ENCODE measurements around the gene SP2. TPM values are rescaled to one million over a fixed set of nuclear protein-coding genes. Genes with fewer than 3 reads are reported as not detected.

Gene SP2
- total and polyA plus RNA-seq, 2 of the 8 experiments (the other 6 are each of a cell fraction or from before 2014, with no cell fraction given), result 5.6 to 13.8 TPM

DNA sequence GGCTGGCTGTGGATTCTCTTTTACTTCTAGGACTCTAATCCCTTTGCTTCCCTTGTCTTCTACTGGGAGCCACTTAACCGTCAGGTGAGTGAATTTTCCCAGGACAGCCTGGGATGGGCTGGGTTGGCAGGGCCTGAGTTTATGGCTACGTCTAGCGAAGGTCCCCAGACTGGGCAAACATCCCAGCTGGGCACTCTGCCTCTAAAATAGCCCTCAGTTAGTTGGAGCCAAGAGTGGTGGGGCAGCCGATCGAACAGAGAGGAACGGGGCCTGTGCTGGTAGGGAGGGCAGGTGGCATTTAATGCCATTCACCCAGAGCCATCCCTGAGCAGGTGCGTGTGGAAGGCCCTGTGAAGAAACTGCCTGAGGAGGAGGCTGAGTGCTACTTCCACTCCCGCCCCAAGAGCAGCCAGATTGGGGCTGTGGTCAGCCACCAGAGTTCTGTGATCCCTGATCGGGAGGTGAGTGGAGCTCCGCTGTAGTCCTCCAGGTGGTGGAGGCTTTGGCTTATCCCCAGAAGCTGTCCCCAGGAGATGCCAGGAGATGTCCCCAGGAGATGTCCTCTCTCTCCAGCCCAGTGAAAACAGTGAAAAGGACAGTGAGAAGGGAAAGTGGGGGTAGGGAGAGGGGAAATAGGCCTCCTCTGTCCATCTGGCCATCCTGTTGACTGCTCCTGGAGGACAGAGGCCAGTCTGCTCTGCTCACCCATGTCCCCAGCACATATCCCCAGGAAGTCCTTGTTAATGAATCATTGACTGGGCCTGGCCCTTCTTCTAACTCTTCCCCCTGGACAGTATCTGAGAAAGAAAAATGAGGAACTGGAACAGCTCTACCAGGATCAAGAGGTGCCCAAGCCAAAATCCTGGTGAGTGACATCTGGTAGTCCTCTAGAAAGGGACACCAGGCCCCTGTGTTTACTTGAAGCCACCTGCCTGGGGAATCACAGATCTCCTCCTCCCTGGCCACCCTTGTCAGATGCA, 49.8 kb downstream of the SP2 start:
- Histone ChIP-seq H3K79me1 (ENCODE audit: low read depth, low read length) (no peaks in the 10 kb centered on the region), H3K14ac (ENCODE audit: insufficient read length) (no peak overlapping the region), H2BK15ac (ENCODE audit: low read length) (no peak overlapping the region), H3K9ac (replicated peaks in 1 of 4; ENCODE audit: extremely low read depth in 1 of 4, low read depth in 3 of 4, low read length in 3 of 4) (no peak overlapping the region), H3K23me2 (ENCODE audit: low read depth, low read length) (no peaks in the 10 kb centered on the region; the same call in 1 of the 2 replicates), H2BK120ac (replicated peaks; ENCODE audit: low read depth, low read length) (no peak overlapping the region), H3K23ac (ENCODE audit: insufficient read length) (no peak overlapping the region), H2BK12ac (ENCODE audit: low read depth, low read length) (no peak overlapping the region), H3K4me2 (ENCODE audit: insufficient read depth in 1 of 2, low read depth in 2 of 2, low read length in 2 of 2) (no peak overlapping the region), H2BK5ac (ENCODE audit: low read depth, low read length) (no peak overlapping the region), H2AK5ac (ENCODE audit: low read depth, low read length) (no peak overlapping the region), H3K4me1 (replicated peaks in 1 of 4; ENCODE audit: control insufficient read depth in 3 of 4, insufficient read depth in 4 of 4, low read length in 3 of 4) (peaks cover 0 to 8% (median 4%) of the 10 kb centered on the region in 4 experiments; a peak in 4 of 7 replicates), H3K79me2 (ENCODE audit: control insufficient read depth in 1 of 2, insufficient read depth in 2 of 2, low read length in 2 of 2) (no peaks in the 10 kb centered on the region), H3K27me3 (replicated peaks in 1 of 4; ENCODE audit: control insufficient read depth in 3 of 4, extremely low read depth in 1 of 4, insufficient read depth in 3 of 4, low read length in 3 of 4) (peaks cover 0 to 9% (median 2%) of the 10 kb centered on the region in 4 experiments; a peak in 5 of 7 replicates), H4K20me1 (replicated peaks in 1 of 2; ENCODE audit: control insufficient read depth in 1 of 2, insufficient read depth in 2 of 2, low read length in 2 of 2) (no peaks in the 10 kb centered on the region), H4K91ac (replicated peaks; ENCODE audit: insufficient read length, low read length) (no peak overlapping the region), H4K8ac (ENCODE audit: extremely low read depth, insufficient read depth, low read length) (no peak overlapping the region), H3K9me3 (ENCODE audit: insufficient read depth in 2 of 2, low read depth in 1 of 2, low read length in 1 of 2) (no peaks in the 10 kb centered on the region), H3K18ac (ENCODE audit: extremely low read depth, low read length) (no peak overlapping the region), H3K4ac (replicated peaks; ENCODE audit: insufficient read length, low read depth, low read length) (no peak overlapping the region), H2AFZ (ENCODE audit: low read length) (no peak overlapping the region), H3K36me3 (ENCODE audit: control insufficient read depth in 2 of 4, insufficient read depth in 4 of 4, low read length in 3 of 4) (no peaks in the 10 kb centered on the region; a peak in 1 of 8 replicates), H3K4me3 (ENCODE audit: extremely low read depth in 1 of 4, insufficient read depth in 2 of 4, low read depth in 3 of 4, low read length in 4 of 4) (no peak overlapping the region), H2BK20ac (ENCODE audit: low read length) (peak overlapping the region; percentile 86; the same call in 1 of the 2 replicates), H3K56ac (replicated peaks; ENCODE audit: insufficient read length, low read depth, low read length) (no peak overlapping the region), H3K27ac (ENCODE audit: low read depth, low read length) (no peak overlapping the region), H4K5ac (ENCODE audit: insufficient read length, low read depth, low read length) (no peak overlapping the region)
- DNase-seq (ENCODE audit: low read depth in 1 of 2, low spot score in 2 of 2) (no peak), FAIRE-seq (no peak)
- TF ChIP-seq TAF1 (IDR thresholded peaks at IDR 0.05; ENCODE audit: low read depth, low read length), result no peak
- TF ChIP-seq, protein P1, sequence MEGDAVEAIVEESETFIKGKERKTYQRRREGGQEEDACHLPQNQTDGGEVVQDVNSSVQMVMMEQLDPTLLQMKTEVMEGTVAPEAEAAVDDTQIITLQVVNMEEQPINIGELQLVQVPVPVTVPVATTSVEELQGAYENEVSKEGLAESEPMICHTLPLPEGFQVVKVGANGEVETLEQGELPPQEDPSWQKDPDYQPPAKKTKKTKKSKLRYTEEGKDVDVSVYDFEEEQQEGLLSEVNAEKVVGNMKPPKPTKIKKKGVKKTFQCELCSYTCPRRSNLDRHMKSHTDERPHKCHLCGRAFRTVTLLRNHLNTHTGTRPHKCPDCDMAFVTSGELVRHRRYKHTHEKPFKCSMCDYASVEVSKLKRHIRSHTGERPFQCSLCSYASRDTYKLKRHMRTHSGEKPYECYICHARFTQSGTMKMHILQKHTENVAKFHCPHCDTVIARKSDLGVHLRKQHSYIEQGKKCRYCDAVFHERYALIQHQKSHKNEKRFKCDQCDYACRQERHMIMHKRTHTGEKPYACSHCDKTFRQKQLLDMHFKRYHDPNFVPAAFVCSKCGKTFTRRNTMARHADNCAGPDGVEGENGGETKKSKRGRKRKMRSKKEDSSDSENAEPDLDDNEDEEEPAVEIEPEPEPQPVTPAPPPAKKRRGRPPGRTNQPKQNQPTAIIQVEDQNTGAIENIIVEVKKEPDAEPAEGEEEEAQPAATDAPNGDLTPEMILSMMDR (IDR thresholded peaks at IDR 0.05; ENCODE audit: control extremely low read depth in 1 of 3, insufficient read depth in 1 of 3, low read depth in 1 of 3, low read length in 3 of 3), result no peak
- ChIA-PET POLR2A (ENCODE audit: partially characterized antibody) (interaction anchor here (0.8 to 2.2 kb wide), 5 partner anchors 10 to 109 kb away, joined by 3 to 7 read pairs (median 4); partner anchors contain the start of genes CDK5RAP3, PRR15L and SP2), CTCF (ENCODE audit: partially characterized antibody) (interaction anchor here (0.7 to 28.0 kb wide), 18 partner anchors 9 to 151 kb away, joined by 3 to 1010 read pairs (median 6); partner anchors contain the start of genes CDK5RAP3, LRRC46, MRPL10 and NFE2L1)
- 95% methylated on average over 10 of the region's 10 CpGs; no CpG with 5 or more reads in 1 of the 2 experiments for WGBS, 2 experiments (ENCODE audit: extremely low coverage in 1 of 2, insufficient coverage in 1 of 2, insufficient read length in 1 of 2, insufficient replicate concordance in 2 of 2, low coverage in 1 of 2, low lambda C conversion rate in 2 of 2, missing lambda C conversion rate in 1 of 2)
